Measurements from ENCODE around the gene KAZN. TPM values are rescaled to one million over a fixed set of nuclear protein-coding genes. Genes with fewer than 3 reads are reported as not detected.

KAZN gene
- total RNA-seq, 1 donor from 2014 or later, result 40.6 TPM

- no peak for DNase-seq (ENCODE audit: low spot score)
Observed at GRCh38 chr1:14853518-14853917, 255.0 kb downstream of the KAZN start.

DNA sequence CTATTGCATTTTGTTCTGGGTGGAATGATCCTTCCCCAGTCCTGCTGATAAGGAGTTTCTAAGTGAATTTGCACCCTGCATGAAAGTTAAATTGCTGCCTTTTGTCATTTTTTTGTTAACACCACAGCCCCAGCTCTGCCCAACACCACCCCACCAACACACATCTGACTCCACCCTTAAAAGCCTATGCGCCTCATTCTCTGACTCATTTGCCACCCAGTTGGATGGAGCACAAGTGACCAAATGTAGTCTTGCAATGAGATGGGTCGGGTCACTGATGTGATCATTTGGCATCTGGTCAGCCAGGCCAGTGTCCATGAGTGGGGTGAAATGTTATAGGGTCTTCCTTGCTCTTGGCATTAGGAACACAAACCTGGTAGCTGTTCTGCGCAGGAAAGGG lies 256.8 kb downstream of the KAZN start:
- DNase-seq (ENCODE audit: low spot score), result no peak

GRCh38 chr1:14855801-14856200 lies 257.3 kb downstream of the KAZN start:
- DNase-seq (ENCODE audit: low spot score), result no peak

- DNase-seq (ENCODE audit: low spot score), result no peak
Observed at GRCh38 chr1:14857436-14858195, 259.1 kb downstream of the KAZN start.

- DNase-seq (ENCODE audit: low spot score), result no peak
Observed at GRCh38 chr1:14862114-14862771, 263.8 kb downstream of the KAZN start.

GRCh38 chr1:14865106-14865505 lies 266.6 kb downstream of the KAZN start:
- DNase-seq (ENCODE audit: low spot score), result no peak

GRCh38 chr1:14866911-14867612 lies 268.6 kb downstream of the KAZN start:
- DNase-seq (ENCODE audit: low spot score), result no peak

GRCh38 chr1:14869187-14869586 lies 270.7 kb downstream of the KAZN start:
- DNase-seq (ENCODE audit: low spot score), result no peak

GRCh38 chr1:14871218-14871970 lies 272.9 kb downstream of the KAZN start:
- no peak for DNase-seq (ENCODE audit: low spot score)

- no peak for DNase-seq (ENCODE audit: low spot score)
Observed at GRCh38 chr1:14872762-14873161, 274.3 kb downstream of the KAZN start.

- DNase-seq (ENCODE audit: low spot score), result no peak
Observed at GRCh38 chr1:14873677-14874076, 275.2 kb downstream of the KAZN start.

DNA sequence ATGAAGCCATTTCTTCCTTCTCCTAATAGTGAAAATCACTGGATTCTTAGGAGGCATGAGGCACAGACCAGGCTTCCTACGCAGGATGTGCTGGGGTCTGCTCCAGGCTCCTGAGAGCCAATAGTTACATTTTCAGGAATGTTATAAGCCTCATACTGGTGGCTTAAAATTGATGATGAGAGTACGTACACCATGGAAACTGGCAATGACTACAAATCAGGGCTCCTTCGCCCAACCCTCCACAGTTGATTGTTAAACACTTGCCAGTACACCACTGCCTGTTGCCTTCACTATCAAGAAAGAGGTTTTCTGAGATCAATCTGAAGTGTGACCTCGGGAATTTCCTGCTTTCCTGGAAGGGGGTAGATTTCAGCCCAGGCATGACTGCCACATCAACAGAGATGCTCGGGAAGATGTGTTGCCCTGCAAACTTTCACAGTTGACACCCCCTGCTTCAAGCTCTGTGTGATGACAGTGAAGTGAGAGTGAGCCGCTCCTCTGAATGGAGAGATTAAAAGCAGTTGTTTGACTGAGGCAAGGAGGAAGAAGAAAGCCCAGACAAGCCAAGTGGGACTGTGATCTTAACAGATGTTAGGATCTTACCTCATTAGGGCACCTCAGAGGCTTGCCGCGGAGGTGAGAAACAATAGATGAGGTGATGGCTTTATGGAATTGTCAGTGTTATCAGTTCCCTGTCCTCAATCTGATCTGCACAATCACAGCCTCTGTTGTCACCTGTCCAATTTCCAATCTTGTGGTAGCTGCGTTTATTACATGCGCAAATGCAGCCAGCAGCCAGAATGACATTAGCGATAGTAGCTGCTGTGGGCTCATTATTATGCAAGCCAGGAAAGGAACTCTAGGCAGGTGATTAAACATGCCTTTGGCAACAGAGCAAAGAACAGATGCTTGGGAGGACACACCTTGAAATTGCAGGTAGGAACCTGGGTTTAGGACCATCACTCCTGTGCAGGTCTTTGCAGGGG lies 277.3 kb downstream of the KAZN start:
- DNase-seq (ENCODE audit: low spot score), result no peak

- DNase-seq (ENCODE audit: low spot score), result no peak
Observed at GRCh38 chr1:14876747-14877146, 278.3 kb downstream of the KAZN start.

GRCh38 chr1:14877224-14877623 lies 278.7 kb downstream of the KAZN start:
- DNase-seq (ENCODE audit: low spot score), result no peak

DNA sequence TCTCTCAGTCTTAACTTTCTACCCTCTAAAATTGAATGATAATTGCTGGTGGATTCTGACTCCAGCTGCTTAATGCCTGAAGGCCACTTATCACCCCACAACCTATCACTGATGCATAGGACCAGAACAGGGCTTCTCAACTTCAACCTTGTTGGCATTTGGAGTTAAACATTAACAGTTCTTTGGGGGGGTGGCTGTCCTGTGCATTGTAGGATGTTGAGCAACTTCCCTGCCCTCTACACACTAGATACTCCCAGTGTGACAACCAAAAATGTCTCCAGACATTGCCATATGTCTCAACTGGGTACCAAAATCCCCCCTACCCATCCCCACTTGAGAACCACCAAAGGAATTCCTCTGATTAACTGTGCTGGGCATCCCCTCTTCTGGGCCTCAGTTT lies 279.6 kb downstream of the KAZN start:
- no peak for DNase-seq (ENCODE audit: low spot score)

GRCh38 chr1:14878951-14879350 lies 280.5 kb downstream of the KAZN start:
- DNase-seq (ENCODE audit: low spot score), result no peak

GRCh38 chr1:14880456-14881316 lies 282.2 kb downstream of the KAZN start:
- peak; percentile 83 for DNase-seq (ENCODE audit: low spot score)

DNA sequence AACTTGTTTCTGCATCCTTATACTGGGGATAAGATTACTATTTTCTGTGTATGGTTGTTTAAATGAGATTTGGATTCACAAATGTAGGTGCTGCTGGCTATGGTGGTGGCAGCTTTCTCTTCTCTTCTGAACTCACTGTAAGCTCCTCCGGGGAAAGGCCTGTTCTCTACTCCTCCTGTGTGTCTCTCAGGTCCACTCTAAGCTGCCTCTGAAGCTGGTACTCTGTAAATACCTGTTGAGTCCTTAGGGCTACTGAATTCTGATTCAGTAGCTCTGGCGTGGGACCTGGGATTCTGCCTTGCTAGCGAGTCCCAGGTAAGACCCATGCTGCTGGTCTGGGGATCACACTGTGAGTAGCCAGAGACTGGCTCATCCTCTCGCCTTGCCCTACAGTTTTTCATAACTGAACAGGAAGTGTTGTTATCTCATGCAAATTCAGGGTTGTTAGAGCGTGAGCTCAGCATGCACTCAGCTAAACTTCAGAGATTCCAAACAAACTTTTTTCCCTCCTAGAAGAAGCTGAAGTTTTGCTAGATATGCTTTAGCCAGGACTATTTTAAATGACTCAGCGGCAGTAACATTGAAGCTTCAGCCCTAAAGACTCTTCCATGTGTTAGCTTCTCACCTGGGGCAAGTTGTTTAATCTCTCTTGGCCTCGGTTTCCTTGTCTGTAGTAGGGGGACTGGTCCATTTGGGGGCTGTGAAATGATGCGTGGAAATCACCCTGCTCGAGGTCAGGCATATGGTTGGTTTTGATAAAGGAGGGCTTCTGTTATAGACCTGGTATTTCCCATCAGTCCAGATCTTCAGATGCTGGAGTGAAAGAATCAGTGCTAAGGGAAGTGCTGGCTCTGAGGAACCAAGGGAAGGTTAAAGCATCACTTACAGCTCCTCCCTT lies 283.5 kb downstream of the KAZN start:
- no peak for DNase-seq (ENCODE audit: low spot score)

Data from ureter (tissue), 1 donor.